ENCODE data around the gene MKNK1.
"Not testable (repeated sequence)": the region's sequence is repeated elsewhere in the genome, so short reads cannot be mapped to it uniquely, and the experiment has no call there.

Gene MKNK1

DNA sequence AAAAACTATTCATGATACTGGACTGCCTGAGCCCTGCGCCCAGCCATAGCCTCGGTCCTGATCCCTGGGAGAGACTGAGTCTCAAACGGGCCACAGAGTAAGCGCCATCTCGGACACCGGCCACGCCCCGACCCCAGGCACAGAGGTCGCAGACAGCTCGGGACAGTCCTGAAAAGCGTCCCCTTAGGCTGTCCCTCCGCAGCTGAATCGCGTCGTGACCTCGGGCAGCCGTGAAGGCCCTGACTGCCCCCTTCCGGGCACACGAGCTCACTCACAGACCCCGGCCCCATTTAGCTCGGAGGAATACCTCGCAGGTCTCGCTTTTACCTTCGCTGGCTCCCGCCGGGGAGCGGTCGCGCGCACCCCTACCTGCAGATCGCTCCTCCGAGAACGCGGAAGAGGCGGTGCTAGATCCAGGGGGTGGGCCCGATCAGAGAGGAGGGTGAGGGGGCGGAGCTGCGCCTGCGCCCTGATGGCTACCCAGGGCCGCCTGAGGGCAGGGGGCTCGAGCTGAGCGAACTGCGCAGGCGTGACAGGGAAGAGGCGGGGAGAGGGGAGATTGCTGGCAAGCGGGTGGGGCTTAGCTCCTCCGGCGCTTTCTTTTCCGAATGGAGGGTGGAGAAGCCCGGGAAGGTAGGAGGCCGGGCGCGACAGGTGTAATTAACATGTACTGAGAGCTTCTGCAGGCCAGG lies at the start of gene MKNK1:
Gene MKNK1 (minus strand): TSS at position 411 of the 692 bp plus-strand sequence. CDS start 20,941 bp downstream, outside the sequence.
- peak; percentile 98 for DNase-seq

DNA sequence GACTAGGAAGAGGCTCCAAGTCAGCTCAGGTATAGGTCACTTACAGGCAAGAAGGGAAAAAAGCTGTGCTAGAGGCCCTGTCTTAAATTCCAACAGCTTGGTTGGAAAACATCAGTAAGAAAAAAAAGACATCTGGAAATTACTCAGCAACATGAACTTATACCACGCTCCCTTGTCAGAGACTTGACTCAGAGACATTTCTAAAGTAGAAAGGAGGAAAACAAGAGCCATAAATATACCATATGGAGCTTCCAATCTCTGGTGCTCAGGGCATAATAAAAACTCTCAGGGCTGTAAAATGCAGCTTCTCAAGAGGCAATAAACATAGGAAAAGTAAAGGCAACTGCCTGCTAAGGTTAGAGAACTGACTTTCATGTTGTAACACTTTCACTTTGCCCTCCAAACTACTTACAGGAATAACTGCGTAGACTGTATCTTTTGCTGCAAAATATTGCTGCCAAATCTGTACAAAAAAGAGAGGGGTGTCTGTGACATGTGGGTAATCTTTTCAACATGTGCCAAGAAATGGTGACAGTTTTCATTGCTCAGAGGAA lies 49.4 kb upstream of the MKNK1 start:
- DNase-seq = no peak

GRCh38 chr1:46652321-46653100 lies 48.4 kb upstream of the MKNK1 start:
- DNase-seq = no peak

- DNase-seq = not testable (repeated sequence)
Measured at GRCh38 chr1:46651152-46651551, 47.1 kb upstream of the MKNK1 start.

GRCh38 chr1:46650491-46650890 lies 46.4 kb upstream of the MKNK1 start:
- DNase-seq = no peak

- DNase-seq = no peak
Measured at GRCh38 chr1:46649764-46650163, 45.7 kb upstream of the MKNK1 start.

DNA sequence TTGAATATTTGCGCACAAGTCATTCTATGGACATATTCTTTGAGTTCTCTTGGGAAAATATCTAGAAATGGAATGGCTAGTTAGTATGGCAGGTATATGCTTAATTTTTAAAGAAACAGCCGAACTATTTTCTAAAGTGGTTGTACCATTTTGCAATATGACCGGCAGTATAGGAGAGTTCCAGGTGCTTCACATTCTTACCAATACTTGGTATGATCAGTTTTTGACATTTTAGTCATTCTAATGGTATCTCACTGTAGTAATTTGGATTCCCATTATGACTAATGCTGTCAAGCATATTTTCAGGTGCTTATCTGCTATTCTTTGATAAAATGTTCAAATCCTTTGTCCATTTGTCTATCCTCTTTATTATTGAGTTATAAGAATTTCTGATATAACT lies 43.5 kb upstream of the MKNK1 start:
- DNase-seq = no peak

DNA sequence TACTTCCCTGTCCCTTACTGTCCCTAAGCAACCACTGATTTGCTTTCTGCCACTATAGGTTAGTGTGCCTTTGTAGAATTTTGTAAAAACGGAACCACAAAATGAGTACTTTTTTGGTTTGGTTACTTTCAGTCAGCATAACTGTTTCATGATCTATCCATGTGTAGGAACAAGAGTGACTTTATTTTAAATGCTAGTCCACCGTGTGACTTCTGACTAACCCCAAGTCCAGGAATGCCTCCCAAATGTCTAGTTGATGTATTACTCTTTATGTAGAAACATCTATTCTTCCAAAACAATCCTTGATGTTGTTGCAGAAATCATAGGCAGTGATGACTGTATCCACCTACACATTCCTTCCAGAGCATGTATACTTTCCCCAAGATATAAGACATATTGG lies 42.8 kb upstream of the MKNK1 start:
- peak; percentile 8 for DNase-seq

GRCh38 chr1:46646331-46646730 lies 42.3 kb upstream of the MKNK1 start:
- DNase-seq = no peak

DNA sequence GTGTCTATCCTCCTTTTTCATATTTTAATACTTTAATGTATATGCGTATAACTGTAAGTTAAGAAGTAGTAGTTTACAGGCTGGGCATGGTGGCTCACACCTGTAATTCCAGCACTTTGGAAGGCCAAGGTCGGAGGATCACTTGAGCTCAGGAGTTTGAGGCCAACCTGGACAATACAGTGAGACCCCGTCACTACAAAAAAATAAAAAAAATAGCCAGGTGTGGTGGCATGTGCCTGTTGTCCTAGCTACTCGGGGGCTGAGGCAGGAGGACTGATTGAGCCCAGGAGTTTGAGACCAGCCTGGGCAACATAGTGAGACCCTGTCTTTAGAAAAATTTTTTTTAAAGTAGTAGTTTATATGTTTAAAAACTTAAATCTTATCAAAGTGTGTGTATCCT lies 41.7 kb upstream of the MKNK1 start:
- no peak for DNase-seq

- no peak for DNase-seq
Measured at GRCh38 chr1:46643368-46643775, 39.3 kb upstream of the MKNK1 start.

- no peak for DNase-seq
Measured at GRCh38 chr1:46642115-46642680, 38.1 kb upstream of the MKNK1 start.

DNA sequence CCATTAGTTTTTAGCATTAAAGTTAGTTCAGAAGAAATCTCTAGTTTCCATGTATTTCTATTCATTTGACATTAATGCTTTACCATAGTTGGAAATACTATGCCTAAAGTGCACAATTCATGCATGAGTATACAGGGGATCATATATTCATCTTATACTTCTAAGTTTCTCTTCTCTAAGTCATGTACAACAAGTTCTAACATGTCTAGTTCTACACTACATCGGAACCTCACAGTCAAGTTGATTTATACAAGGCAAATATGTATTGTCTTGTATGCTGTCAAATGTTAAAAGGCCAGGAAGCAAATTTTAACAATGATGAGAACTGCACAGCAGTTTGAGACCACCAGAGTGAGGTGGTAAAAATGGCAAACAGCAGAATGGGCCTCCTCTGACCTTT lies 35.5 kb upstream of the MKNK1 start:
- DNase-seq = no peak

- no peak for DNase-seq
Measured at GRCh38 chr1:46638921-46639320, 34.9 kb upstream of the MKNK1 start.

DNA sequence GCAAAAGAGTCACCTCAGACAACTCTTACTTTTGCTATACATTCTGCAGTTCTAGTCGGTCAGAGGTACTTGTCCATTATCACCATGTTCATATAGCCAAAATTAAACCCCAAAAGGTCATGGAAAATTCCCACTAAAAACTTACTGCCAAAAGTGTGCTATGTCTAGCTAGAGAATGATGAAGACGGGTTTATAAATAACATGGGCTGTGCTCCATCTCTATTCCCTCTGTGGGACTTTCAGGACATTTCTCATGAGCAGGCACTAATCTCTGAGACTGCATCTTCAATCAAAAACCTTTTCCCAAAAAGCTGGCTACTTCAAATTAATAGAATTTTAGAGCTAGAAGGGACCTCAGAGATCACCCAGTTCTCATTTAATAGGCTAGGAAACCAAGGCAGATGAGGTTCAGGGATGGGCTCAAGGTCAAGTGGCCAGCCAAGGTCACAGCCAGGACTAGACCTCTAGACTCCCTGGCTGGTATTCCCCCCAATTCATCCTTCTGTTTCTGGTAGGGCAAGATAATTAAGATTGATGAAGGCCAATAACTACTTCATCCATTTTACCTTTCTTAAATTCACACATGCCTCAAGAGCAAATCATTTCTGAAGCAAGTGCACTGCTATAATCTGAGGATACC lies 33.5 kb upstream of the MKNK1 start:
- DNase-seq = no peak

DNA sequence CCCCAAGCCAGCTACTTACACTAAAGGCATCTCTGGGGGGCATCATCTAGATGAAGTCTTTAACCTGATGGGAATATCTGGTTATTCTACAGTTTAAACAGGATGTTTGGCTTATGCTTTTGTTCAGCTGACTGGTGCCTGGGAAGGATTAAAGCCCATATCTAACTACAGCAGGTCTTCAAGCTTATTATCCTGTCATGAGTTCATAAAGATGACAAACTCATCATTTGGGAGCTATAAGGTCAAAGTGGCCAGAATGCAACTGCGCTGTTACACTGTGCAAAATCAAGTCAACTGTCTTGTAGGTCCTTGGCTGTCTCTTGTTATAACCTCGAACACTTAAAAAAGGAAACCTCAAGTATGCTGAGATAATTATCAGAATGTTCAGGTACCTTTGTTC lies 31.1 kb upstream of the MKNK1 start:
- no peak for DNase-seq

- no peak for DNase-seq
Measured at GRCh38 chr1:46630719-46631118, 26.7 kb upstream of the MKNK1 start.

- DNase-seq = no peak
Measured at GRCh38 chr1:46623743-46624644, 19.9 kb upstream of the MKNK1 start.

GRCh38 chr1:46622344-46622743 lies 18.3 kb upstream of the MKNK1 start:
- no peak for DNase-seq

- no peak for DNase-seq
Measured at GRCh38 chr1:46621930-46622329, 17.9 kb upstream of the MKNK1 start.

DNA sequence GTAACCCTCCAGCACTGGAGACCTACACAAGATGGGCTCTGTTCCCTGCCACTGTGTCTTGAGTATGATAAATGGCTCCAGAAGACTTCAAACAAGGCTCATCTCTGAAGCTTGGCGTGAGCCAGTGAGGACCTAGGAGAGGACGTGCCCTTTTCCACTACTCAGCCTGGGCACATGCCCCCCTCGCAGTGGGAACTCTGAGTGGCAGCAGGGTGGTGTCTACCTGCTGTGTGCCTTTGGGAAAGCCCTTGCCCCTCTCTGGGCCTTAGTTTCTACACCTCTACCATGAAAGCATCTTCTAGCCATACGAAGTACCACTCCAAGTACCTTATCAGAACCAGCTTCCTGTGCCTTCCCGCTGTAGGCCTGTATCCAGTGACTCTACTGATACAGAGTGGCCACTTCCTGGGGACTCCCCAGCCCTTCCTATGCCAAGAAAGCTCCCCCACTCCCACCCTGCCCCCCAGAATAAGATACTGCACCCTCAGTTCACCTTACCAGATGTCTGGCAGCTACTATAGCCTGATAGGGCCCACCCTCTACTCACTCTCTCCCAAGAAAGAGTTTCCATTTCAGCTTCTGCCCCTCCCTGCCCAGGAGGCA lies 15.7 kb upstream of the MKNK1 start:
- no peak for DNase-seq
